Measurements from ENCODE around the gene MAGI1.

MAGI1 gene

DNA sequence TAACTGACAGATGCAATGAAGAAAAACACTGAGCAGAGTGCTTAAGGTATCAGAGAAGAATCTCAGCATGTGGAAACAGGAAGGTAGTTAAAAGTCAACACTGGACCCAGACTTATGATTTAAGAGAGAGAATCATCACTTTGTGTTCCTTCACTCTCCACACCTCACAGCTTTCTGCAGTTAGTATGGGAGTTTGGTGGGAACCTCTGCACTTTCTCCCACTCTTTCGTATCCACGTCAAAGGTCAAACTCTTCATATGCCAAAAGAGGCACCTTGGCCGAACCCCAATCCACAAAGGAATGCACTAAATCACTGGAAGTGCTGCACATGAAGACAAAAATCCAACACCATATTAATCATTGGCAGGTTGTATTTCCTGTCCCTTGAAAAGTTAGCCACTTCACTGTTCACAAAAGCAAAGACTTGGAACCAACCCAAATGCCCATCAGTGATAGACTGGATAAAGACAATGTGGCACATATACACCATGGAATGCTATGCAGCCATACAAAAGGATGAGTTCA is 361.2 kb downstream of the MAGI1 start:
- no peak overlapping the region for H3K4me3 Mint-ChIP-seq
- ATAC-seq, result no peak
- no peaks in the 10 kb centered on the region for H3K36me3 Mint-ChIP-seq
- H3K9me3 Mint-ChIP-seq, result no peaks in the 10 kb centered on the region
- H3K27ac Mint-ChIP-seq, result no peak overlapping the region
- H3K4me1 Mint-ChIP-seq, result no peaks in the 10 kb centered on the region
- no peaks in the 10 kb centered on the region for H3K27me3 Mint-ChIP-seq

DNA sequence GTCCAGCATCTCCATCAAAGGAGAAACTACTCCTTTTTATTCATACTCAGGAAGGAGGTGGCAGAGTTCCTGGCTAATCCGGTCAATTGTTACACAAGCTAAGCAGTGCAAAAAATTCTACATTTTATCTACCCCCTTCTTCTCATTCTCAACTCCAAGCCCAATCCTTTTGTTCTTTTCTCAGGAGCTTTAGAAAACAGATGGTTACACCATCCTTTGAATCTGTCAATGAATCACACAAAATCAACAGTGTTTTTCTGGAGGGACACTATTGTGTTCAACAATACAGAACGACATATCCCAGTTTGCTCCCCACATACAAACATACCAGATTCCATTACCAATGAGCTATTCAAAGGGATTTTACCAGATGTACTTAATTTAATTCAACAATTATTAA is 362.1 kb downstream of the MAGI1 start:
- Mint-ChIP-seq H3K4me3 (no peak overlapping the region), H3K27me3 (no peaks in the 10 kb centered on the region), H3K9me3 (no peaks in the 10 kb centered on the region), H3K27ac (no peak overlapping the region), H3K36me3 (no peaks in the 10 kb centered on the region), H3K4me1 (no peaks in the 10 kb centered on the region)
- no peak for ATAC-seq

DNA sequence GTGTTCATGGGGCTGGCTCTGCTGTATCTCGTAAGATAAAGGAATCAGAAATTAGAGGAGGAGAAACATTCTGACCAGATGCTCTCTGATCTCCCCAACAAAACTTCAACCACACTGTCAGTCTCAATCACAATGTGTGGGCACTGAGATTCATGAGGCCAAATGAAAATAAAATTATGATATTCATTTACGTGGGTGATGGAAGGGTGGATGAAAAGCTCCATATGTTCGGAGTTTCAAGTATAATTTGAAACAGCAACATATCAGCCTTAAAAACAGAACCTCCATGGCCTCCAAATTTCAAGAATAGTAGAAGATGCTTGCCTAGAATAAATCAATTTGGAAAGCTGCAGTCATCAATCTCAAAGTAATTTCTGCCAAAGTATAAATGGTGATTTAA is 363.7 kb downstream of the MAGI1 start:
- no peak for ATAC-seq
- H3K4me3 Mint-ChIP-seq, result no peak overlapping the region
- H3K27ac Mint-ChIP-seq, result no peak overlapping the region
- no peaks in the 10 kb centered on the region for H3K4me1 Mint-ChIP-seq
- H3K36me3 Mint-ChIP-seq, result no peaks in the 10 kb centered on the region
- no peaks in the 10 kb centered on the region for H3K9me3 Mint-ChIP-seq
- H3K27me3 Mint-ChIP-seq, result no peaks in the 10 kb centered on the region

DNA sequence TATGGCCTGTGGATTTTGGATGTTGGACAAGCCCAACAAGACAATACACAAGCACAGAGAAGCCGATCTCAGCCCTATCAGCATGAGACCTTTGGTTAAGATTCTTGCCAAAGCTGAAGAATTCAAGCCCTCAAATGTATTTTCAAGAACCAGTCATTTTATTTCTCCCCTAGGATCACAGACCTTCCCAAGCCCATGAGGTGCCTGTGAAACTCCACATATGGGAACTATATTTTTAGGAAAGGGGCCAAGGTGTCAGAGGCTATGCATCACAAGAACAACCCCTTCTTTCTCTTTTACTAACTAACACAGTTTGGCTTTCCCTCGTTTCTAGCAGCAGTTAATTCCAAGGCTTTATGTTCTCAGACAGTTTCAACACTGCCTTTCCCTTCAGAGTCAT is 364.5 kb downstream of the MAGI1 start:
- no peak overlapping the region for H3K27ac Mint-ChIP-seq
- no peaks in the 10 kb centered on the region for H3K36me3 Mint-ChIP-seq
- H3K27me3 Mint-ChIP-seq, result no peaks in the 10 kb centered on the region
- no peak overlapping the region for H3K4me3 Mint-ChIP-seq
- H3K9me3 Mint-ChIP-seq, result no peaks in the 10 kb centered on the region
- no peaks in the 10 kb centered on the region for H3K4me1 Mint-ChIP-seq
- ATAC-seq, result no peak

DNA sequence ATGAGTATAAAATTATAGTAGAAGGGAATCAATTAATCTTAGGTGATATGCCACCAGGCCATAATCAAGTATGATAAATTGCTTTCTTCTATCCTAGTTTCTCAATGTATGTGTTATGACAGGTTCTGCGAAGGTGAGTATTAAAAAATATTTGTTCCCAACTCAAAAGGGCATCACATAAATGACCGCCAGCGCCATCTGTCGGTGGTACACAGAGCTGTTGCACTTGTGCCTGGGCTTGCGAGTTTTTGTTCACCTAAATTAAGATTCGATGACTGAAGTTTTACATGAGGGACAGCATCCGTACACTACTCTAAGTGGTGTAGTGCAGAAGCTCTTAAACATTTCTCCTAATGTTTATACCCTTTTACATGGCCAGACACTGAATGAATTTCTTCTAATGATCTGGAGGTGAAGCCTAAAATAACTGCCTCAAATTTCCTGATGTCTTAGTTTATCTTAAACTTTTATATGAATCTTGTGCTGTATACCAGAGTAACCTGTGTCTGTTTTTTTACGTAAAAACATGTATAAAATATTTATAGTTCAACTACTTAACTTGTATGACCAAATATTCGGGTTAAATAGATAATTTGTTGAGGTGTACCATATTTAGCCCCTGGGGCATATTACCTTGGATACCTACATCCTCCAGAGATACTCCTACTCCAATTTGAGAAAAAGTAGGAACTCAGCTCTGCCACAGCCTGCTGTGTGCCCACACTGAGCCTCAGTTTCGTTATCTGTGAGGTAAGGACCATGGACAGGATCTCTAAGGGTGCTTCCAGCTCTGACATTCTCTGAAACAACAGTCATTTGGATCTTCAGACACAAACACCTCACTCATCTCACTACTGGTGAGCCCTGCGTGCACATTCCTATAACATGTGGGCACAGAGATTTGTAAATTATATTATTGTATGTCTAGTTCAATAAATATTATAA is 365.6 kb downstream of the MAGI1 start:
- no peaks in the 10 kb centered on the region for H3K27me3 Mint-ChIP-seq
- no peak for ATAC-seq
- no peaks in the 10 kb centered on the region for H3K36me3 Mint-ChIP-seq
- no peaks in the 10 kb centered on the region for H3K9me3 Mint-ChIP-seq
- H3K27ac Mint-ChIP-seq, result no peak overlapping the region
- H3K4me1 Mint-ChIP-seq, result no peaks in the 10 kb centered on the region
- no peak overlapping the region for H3K4me3 Mint-ChIP-seq

DNA sequence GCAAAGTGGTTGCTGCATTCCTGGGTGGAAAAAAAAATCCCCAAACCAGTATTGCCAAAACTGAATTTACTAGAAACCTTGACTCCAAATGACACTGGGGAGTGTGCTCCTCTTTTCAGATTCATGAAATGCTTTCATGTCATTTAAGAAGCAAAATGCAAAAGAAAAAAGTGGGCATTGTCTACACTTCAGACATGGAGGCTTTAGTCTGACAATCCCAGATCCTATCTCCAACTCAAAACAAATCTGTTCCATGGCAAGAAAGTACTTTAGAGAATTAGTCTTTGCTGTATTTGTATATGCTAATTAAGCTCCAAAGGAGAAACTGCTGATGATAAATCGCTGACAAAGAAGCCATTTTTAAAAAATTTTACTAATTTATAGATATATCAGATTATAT is 366.7 kb downstream of the MAGI1 start:
- H3K9me3 Mint-ChIP-seq, result no peaks in the 10 kb centered on the region
- H3K36me3 Mint-ChIP-seq, result no peaks in the 10 kb centered on the region
- no peak for ATAC-seq
- H3K4me3 Mint-ChIP-seq, result no peak overlapping the region
- H3K27ac Mint-ChIP-seq, result no peak overlapping the region
- no peaks in the 10 kb centered on the region for H3K27me3 Mint-ChIP-seq
- H3K4me1 Mint-ChIP-seq, result no peaks in the 10 kb centered on the region

DNA sequence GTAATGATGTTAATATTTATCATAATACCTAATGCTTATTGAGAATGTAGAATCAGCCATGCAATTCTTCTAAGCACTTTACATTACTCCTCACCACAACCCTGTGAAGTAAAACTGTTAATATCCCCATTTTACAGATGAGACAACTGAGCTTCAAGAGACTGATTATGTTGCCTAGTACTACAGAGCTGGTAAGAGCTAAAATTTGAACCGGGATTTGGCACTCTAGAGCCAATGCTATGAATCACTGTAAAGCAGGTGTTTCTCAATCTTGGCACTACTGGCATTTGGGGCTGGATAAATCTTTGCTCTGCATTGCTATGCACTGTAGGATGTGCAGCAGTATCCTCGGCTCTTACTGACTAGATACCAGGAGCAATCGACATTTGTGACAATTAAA is 367.7 kb downstream of the MAGI1 start:
- Mint-ChIP-seq H3K4me1 (no peaks in the 10 kb centered on the region), H3K9me3 (no peaks in the 10 kb centered on the region), H3K27me3 (no peaks in the 10 kb centered on the region), H3K4me3 (no peak overlapping the region), H3K36me3 (no peaks in the 10 kb centered on the region), H3K27ac (no peak overlapping the region)
- ATAC-seq, result no peak

DNA sequence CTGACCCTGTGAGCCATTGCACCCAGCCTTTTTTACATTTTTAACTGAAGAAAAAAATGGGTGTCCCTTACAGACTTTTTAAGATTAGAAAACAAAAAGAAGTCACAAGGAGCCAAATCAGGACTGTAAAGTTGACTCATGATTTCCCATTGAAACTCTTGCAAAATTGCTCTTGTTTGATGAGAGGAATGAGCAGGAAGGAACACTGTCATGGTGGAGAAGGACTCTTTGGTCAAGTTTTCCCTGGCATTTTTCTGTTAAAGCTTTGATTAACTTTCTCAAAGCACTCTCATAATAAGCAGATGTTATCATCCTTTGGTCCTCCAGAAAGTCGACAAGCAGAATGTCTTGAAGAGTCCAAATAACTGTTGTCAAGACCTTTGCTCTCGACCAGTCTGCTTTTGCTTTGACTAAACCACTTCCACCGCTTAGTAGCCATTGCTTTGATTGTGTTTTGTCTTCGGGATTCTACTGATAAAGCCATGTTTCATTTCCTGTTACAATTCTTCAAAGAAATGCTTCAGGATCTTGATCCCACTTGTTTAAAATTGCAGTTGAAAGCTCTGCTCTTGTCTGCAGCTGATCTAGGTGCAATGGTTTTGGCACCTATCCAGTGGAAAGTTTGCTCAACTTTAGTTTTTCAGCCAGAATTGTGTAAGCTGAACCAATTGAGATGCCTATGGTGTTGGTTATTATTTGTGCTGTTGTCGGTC is 369.4 kb downstream of the MAGI1 start:
- Mint-ChIP-seq H3K4me1 (no peaks in the 10 kb centered on the region), H3K4me3 (no peak overlapping the region), H3K9me3 (peaks cover 2% of the 10 kb centered on the region), H3K27ac (no peak overlapping the region), H3K27me3 (no peaks in the 10 kb centered on the region), H3K36me3 (no peaks in the 10 kb centered on the region)
- ATAC-seq, result no peak

DNA sequence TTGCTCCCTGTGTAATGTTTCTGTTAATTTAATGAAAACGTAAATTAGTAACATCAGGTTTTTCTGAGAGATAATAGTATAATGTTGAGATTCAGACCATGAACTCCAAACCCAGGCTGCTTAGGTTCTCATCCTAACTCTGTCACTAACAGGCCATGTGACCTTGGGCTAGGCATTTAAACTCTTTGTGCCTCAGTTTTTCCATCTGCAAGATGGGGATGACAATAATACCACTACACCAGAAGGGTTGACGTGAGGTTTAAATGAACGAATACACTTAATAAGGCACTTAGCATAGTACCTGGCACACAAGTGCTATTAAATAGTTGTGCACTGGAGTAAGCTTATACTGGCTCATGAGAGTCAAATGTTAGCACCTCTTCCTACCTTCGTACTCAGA is 370.8 kb downstream of the MAGI1 start:
- no peak overlapping the region for H3K27ac Mint-ChIP-seq
- no peaks in the 10 kb centered on the region for H3K36me3 Mint-ChIP-seq
- no peak for ATAC-seq
- peaks cover 2% of the 10 kb centered on the region for H3K9me3 Mint-ChIP-seq
- no peak overlapping the region for H3K4me3 Mint-ChIP-seq
- H3K4me1 Mint-ChIP-seq, result no peaks in the 10 kb centered on the region
- no peaks in the 10 kb centered on the region for H3K27me3 Mint-ChIP-seq

DNA sequence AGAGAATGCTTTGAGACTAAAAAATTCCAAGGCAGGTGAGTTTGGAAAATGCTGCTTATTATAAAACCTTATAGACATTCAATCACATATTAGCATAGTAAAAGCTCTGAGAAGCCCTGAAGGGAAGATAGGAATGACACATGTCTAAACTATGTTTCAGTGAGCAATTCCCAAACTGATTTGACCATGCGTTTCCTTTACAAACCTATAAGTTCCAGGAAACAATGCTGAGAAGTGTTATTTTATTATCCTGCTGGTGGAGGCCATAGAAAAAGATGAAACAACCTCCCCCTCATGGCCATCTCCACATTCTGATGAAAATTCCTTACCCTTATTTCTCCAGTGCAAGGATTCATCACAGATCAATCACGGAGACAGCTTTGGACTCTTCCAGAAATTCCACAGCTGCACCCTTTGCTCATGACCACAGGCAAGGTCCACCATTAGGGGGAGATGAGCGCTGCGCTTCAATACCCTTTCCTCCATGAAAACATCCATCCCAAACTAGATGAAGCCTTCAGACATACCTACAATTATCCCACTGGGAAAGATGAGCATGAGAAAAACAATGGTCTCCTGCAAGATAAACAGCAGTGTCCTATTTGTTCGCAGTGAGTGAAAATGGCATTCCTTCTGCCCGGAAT is 372.1 kb downstream of the MAGI1 start:
- H3K27me3 Mint-ChIP-seq, result no peaks in the 10 kb centered on the region
- H3K9me3 Mint-ChIP-seq, result peaks cover 2% of the 10 kb centered on the region
- no peak overlapping the region for H3K4me3 Mint-ChIP-seq
- H3K27ac Mint-ChIP-seq, result no peak overlapping the region
- H3K36me3 Mint-ChIP-seq, result no peaks in the 10 kb centered on the region
- H3K4me1 Mint-ChIP-seq, result no peaks in the 10 kb centered on the region
- no peak for ATAC-seq

DNA sequence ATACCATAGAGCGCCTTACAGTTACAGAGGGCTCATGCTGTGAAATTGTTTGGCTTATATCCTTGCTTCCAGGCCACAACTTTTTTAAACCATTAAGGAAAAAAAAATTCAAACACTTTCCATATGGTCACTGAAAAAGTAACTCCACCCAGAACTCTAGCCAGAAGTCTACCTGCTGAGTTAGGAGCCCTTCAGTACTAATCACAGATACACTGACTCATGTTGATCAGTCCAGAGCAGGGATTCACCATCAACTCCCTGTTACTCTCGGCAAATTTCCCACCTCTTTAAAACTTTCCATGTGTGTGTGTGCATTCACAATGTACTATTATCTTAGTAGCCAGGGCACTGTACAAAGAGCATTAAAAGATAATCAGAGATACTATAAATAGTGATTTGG is 372.8 kb downstream of the MAGI1 start:
- Mint-ChIP-seq H3K9me3 (peaks cover 2% of the 10 kb centered on the region), H3K4me3 (no peak overlapping the region)

DNA sequence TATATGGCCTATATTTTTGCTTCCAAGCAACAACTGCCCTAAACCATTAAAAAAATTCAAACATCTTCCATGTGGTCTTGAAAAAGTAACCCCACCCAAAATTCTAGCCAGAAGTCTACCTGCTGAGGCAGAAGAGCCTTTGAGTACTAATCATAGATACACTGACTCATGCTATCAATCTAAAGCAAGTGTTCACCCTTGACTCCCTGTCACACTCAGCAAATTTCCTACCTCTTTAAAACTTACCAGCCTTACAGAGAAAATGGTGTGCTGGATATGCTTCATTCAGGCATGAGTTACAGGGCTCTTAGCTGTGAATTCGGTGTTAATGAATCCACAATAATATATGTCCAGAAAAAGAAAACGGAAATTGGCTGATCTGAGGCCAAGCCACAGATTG is 373.8 kb downstream of the MAGI1 start:
- H3K36me3 Mint-ChIP-seq, result no peaks in the 10 kb centered on the region
- ATAC-seq, result no peak
- H3K4me1 Mint-ChIP-seq, result no peaks in the 10 kb centered on the region
- H3K27ac Mint-ChIP-seq, result no peak overlapping the region
- peaks cover 2% of the 10 kb centered on the region for H3K9me3 Mint-ChIP-seq
- H3K27me3 Mint-ChIP-seq, result no peaks in the 10 kb centered on the region
- no peak overlapping the region for H3K4me3 Mint-ChIP-seq

More for the DNA sequence above, 372.8 kb downstream of the MAGI1 start:
- H3K36me3 Mint-ChIP-seq, result no peaks in the 10 kb centered on the region
- H3K4me1 Mint-ChIP-seq, result no peaks in the 10 kb centered on the region
- ATAC-seq, result no peak
- H3K27ac Mint-ChIP-seq, result no peak overlapping the region
- H3K27me3 Mint-ChIP-seq, result no peaks in the 10 kb centered on the region

DNA sequence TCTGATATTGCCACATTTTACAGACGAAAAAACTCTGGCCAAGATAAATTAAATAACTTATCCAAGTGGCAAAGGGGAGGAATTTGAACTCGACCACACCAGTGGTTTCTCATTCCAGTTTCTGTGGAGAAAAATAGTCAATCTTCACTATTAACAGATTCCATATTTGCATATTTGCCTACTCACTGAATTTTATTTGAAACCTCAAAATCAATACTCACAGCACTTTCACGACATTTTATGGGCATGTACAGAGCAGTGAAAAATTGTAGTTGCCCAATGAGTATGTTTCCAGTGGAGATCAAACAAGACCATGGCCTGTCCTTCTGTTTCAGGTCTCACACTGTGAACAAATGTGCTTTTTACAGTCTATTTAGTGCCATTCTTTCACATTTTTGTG is 374.3 kb downstream of the MAGI1 start:
- peaks cover 2% of the 10 kb centered on the region for H3K9me3 Mint-ChIP-seq
- no peaks in the 10 kb centered on the region for H3K36me3 Mint-ChIP-seq
- no peak for ATAC-seq
- H3K4me3 Mint-ChIP-seq, result no peak overlapping the region
- no peaks in the 10 kb centered on the region for H3K4me1 Mint-ChIP-seq
- no peaks in the 10 kb centered on the region for H3K27me3 Mint-ChIP-seq
- H3K27ac Mint-ChIP-seq, result no peak overlapping the region

DNA sequence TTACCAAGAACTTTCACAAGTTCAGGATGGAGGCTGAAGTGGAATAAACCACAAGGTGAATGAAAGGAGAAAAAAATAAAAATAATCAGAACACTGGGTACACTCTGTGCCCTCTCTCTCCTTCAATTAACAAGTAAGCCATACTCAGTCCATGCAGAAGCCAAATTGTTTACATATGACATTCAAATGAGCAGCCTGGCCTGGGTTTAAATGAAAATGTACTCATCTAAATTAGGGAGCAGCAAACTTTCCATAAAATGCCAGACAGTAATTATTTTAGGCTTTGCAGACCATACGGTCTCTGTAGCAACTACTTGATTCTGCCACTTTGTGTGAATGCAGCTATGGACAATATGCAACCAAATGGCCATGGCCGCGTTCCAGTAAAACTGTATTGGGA is 376.6 kb downstream of the MAGI1 start:
- no peak overlapping the region for H3K27ac Mint-ChIP-seq
- H3K36me3 Mint-ChIP-seq, result no peaks in the 10 kb centered on the region
- H3K9me3 Mint-ChIP-seq, result peaks cover 4% of the 10 kb centered on the region
- no peaks in the 10 kb centered on the region for H3K4me1 Mint-ChIP-seq
- no peak for ATAC-seq
- H3K27me3 Mint-ChIP-seq, result no peaks in the 10 kb centered on the region
- H3K4me3 Mint-ChIP-seq, result no peak overlapping the region

DNA sequence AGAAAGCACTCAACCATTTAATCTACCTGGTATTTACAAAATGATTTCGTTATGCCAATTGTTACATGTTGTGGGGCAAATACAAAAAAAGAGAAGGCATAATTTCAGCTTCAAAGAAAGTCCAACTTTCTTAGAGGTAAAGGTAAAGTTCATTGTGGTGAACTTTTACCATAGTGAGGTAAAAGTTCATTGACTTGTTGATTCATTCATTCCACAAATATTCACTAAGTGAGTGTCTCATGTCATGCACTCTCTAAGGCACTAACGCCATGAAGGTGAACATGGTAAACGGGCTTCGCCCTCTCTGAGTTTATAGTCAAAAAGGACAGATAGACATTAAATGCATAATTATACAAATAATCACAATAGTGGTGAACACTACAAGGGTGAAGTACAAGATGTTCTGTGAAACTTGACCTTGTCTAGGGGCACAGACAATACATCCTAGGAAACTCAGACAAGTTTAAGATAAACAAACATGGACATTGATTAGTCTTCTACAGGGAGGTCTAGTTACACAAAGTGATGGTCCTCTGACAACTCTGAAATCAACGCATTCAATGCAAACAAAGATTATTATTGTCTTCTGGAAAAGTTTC is 378.6 kb downstream of the MAGI1 start:
- no peak for ATAC-seq
- Mint-ChIP-seq H3K4me3 (no peak overlapping the region), H3K4me1 (no peaks in the 10 kb centered on the region), H3K27ac (no peak overlapping the region), H3K36me3 (no peaks in the 10 kb centered on the region), H3K9me3 (peaks cover 3% of the 10 kb centered on the region), H3K27me3 (no peaks in the 10 kb centered on the region)
